ENCODE results near the gene ASH1L. TPM values are rescaled to one million over a fixed set of nuclear protein-coding genes. Genes with fewer than 3 reads are reported as not detected.

Gene ASH1L
- total RNA-seq, 1 experiment from 2014 or later, result 29.3 TPM

GRCh38 chr1:155339515-155340097, 223.0 kb downstream of the ASH1L start:
- ATAC-seq (no peak), DNase-seq (ENCODE audit: low spot score) (no peak)
- no peaks in the 10 kb centered on the region for H3K4me1 Mint-ChIP-seq
- H3K36me3 Mint-ChIP-seq, result peaks cover 55% of the 10 kb centered on the region
- no peak overlapping the region for H3K27ac Mint-ChIP-seq
- TF ChIP-seq ZNF317 (CRISPR knock-in tag; IDR thresholded peaks at IDR 0.05; ENCODE audit: borderline replicate concordance, low read depth) (no peak), NFYB (CRISPR knock-in tag; conservative IDR thresholded peaks at IDR 0.05; ENCODE audit: low read depth) (no peak), ZNF263 (CRISPR knock-in tag; IDR thresholded peaks at IDR 0.05; ENCODE audit: low read depth) (no peak)
- TF ChIP-seq, protein P1, sequence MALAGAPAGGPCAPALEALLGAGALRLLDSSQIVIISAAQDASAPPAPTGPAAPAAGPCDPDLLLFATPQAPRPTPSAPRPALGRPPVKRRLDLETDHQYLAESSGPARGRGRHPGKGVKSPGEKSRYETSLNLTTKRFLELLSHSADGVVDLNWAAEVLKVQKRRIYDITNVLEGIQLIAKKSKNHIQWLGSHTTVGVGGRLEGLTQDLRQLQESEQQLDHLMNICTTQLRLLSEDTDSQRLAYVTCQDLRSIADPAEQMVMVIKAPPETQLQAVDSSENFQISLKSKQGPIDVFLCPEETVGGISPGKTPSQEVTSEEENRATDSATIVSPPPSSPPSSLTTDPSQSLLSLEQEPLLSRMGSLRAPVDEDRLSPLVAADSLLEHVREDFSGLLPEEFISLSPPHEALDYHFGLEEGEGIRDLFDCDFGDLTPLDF (CRISPR knock-in tag; IDR thresholded peaks at IDR 0.05), result no peak
- TF ChIP-seq, protein P2, sequence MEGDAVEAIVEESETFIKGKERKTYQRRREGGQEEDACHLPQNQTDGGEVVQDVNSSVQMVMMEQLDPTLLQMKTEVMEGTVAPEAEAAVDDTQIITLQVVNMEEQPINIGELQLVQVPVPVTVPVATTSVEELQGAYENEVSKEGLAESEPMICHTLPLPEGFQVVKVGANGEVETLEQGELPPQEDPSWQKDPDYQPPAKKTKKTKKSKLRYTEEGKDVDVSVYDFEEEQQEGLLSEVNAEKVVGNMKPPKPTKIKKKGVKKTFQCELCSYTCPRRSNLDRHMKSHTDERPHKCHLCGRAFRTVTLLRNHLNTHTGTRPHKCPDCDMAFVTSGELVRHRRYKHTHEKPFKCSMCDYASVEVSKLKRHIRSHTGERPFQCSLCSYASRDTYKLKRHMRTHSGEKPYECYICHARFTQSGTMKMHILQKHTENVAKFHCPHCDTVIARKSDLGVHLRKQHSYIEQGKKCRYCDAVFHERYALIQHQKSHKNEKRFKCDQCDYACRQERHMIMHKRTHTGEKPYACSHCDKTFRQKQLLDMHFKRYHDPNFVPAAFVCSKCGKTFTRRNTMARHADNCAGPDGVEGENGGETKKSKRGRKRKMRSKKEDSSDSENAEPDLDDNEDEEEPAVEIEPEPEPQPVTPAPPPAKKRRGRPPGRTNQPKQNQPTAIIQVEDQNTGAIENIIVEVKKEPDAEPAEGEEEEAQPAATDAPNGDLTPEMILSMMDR (IDR thresholded peaks at IDR 0.05), result no peak
- no peaks in the 10 kb centered on the region for H3K9me3 Mint-ChIP-seq
- ChIA-PET CTCF (interaction anchor here (1.3 kb wide), 1 partner anchor 16 kb away, joined by 4 read pairs; no protein-coding TSS in a partner anchor), POLR2A (no interaction called here)
- H3K4me3 Mint-ChIP-seq, result no peak overlapping the region
- no peaks in the 10 kb centered on the region for H3K27me3 Mint-ChIP-seq (ENCODE audit: low read depth)

DNA sequence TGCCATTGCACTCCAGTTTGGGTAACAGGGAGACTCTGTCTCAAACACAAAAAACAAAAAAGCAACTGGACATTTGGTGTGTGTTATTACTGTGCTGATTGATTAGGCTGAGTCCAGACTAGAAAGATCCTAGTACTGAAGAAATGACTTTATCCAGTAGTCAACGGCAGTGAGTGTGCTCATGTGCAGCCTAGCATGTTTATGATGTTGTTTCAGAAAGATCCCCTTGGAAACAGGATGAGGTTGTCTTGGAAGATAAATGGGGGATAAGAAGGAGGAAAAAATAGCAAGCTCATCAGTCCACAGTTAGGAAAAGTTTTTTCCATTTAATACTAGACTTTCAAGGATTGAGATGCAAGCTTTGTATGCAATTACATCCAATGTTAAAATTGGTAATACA, 227.6 kb downstream of the ASH1L start:
- ChIA-PET POLR2A (no interaction called here), CTCF (interaction anchor here (1.3 to 2.9 kb wide), 2 partner anchors 11 to 84 kb away, joined by 3 to 11 read pairs; no protein-coding TSS in a partner anchor)
- no peaks in the 10 kb centered on the region for H3K9me3 Mint-ChIP-seq
- no peaks in the 10 kb centered on the region for H3K4me1 Mint-ChIP-seq
- H3K27me3 Mint-ChIP-seq (ENCODE audit: low read depth), result no peaks in the 10 kb centered on the region
- no peak overlapping the region for H3K4me3 Mint-ChIP-seq
- H3K36me3 Mint-ChIP-seq, result peaks cover 34% of the 10 kb centered on the region
- ATAC-seq (no peak), DNase-seq (ENCODE audit: low spot score) (no peak)
- TF ChIP-seq ZNF317 (CRISPR knock-in tag; IDR thresholded peaks at IDR 0.05; ENCODE audit: borderline replicate concordance, low read depth) (no peak), CREM (CRISPR knock-in tag; IDR thresholded peaks at IDR 0.05) (no peak), SMAD3 (CRISPR knock-in tag; IDR thresholded peaks at IDR 0.05; ENCODE audit: borderline replicate concordance) (no peak)
- TF ChIP-seq, protein P3, sequence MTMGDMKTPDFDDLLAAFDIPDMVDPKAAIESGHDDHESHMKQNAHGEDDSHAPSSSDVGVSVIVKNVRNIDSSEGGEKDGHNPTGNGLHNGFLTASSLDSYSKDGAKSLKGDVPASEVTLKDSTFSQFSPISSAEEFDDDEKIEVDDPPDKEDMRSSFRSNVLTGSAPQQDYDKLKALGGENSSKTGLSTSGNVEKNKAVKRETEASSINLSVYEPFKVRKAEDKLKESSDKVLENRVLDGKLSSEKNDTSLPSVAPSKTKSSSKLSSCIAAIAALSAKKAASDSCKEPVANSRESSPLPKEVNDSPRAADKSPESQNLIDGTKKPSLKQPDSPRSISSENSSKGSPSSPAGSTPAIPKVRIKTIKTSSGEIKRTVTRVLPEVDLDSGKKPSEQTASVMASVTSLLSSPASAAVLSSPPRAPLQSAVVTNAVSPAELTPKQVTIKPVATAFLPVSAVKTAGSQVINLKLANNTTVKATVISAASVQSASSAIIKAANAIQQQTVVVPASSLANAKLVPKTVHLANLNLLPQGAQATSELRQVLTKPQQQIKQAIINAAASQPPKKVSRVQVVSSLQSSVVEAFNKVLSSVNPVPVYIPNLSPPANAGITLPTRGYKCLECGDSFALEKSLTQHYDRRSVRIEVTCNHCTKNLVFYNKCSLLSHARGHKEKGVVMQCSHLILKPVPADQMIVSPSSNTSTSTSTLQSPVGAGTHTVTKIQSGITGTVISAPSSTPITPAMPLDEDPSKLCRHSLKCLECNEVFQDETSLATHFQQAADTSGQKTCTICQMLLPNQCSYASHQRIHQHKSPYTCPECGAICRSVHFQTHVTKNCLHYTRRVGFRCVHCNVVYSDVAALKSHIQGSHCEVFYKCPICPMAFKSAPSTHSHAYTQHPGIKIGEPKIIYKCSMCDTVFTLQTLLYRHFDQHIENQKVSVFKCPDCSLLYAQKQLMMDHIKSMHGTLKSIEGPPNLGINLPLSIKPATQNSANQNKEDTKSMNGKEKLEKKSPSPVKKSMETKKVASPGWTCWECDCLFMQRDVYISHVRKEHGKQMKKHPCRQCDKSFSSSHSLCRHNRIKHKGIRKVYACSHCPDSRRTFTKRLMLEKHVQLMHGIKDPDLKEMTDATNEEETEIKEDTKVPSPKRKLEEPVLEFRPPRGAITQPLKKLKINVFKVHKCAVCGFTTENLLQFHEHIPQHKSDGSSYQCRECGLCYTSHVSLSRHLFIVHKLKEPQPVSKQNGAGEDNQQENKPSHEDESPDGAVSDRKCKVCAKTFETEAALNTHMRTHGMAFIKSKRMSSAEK (CRISPR knock-in tag; IDR thresholded peaks at IDR 0.05; ENCODE audit: borderline replicate concordance), result no peak
- peak overlapping the region; percentile 57; the same call in 1 of the 2 replicates for H3K27ac Mint-ChIP-seq

GRCh38 chr1:155329980-155330598, 232.5 kb downstream of the ASH1L start:
- Mint-ChIP-seq H3K4me1 (peaks cover 8% of the 10 kb centered on the region), H3K27ac (no peak overlapping the region), H3K36me3 (peaks cover 27% of the 10 kb centered on the region), H3K4me3 (no peak overlapping the region), H3K9me3 (no peaks in the 10 kb centered on the region), H3K27me3 (ENCODE audit: low read depth) (no peaks in the 10 kb centered on the region)
- no peak for DNase-seq (ENCODE audit: low spot score)
- no peak for ATAC-seq
- CTCF ChIA-PET, result no interaction called here
- POLR2A ChIA-PET, result no interaction called here
- no peak for TF ChIP-seq MYBL2 (CRISPR knock-in tag; IDR thresholded peaks at IDR 0.05)
- TF ChIP-seq, protein P4, sequence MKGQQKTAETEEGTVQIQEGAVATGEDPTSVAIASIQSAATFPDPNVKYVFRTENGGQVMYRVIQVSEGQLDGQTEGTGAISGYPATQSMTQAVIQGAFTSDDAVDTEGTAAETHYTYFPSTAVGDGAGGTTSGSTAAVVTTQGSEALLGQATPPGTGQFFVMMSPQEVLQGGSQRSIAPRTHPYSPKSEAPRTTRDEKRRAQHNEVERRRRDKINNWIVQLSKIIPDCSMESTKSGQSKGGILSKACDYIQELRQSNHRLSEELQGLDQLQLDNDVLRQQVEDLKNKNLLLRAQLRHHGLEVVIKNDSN (CRISPR knock-in tag; IDR thresholded peaks at IDR 0.05), result no peak
- TF ChIP-seq NFYB (CRISPR knock-in tag; conservative IDR thresholded peaks at IDR 0.05; ENCODE audit: low read depth), result no peak
- TF ChIP-seq FOXP1 (CRISPR knock-in tag; IDR thresholded peaks at IDR 0.05; ENCODE audit: borderline replicate concordance), result no peak
- TF ChIP-seq ATF3 (CRISPR knock-in tag; conservative IDR thresholded peaks at IDR 0.05), result no peak
- TF ChIP-seq AR (CRISPR knock-in tag; IDR thresholded peaks at IDR 0.05), result no peak

Data from WTC11 (cell line).